Forelimb muscle (tissue), 1 donor: ENCODE measurements around the gene RAB30. TPM values are rescaled to one million over a fixed set of nuclear protein-coding genes. Genes with fewer than 3 reads are reported as not detected.

ENCODE experiments used
- DNase-seq: peaks from one replicate; pipeline ENCODE4 v3.0.0-alpha.2; 2013; ENCODE audit warnings: low read depth
- polyA plus RNA-seq: library from polyadenylated mRNA; unstranded; fragments of 120-200 nt; gene quantifications from one replicate; pipeline ENCODE4 v1.2.1, GENCODE V29; 2013; ENCODE audit not compliant: insufficient read length

Gene RAB30
- 11.2 TPM for polyA plus RNA-seq

DNA sequence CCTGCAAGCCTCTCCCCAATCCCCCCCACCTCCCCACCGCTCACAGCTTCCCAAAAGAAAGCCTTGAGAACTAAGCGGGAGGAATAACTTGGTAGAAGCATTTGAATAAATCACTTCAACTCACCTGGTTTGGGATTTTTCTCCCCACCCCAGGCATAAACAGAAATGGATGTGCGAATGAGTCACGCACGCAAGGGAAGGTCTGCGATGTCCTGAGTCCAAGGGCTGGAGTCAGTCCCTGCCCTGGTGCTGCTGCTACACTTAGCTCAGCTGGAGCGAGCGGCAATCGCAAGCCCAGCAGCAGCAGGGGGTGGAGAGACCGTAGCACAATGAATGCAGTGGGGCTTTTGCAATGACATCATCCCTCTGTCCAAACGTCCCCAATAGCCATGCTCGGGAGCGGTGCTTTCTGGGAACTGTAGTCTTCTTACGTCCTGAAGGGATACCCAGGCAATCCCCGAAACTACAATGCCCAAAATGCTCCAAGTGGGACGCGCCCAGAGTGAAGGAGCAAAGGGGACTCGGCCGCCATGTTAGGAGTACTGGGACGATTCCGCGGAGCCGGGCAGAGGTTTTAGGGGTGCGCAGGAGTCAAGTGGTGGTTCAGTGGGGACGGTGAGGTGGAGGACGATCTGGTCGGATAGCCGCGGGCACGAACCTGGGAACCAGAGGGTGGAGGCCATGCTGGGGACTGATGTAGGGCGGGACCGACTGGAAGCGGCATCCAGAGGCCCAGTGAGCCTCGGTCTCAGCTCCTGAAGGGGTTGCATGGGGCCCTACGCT is at the start of gene RAB30:
Gene RAB30 (minus strand): TSS at position 331 of the 783 bp plus-strand sequence. CDS start 74,581 bp downstream, outside the sequence.
- DNase-seq, result peak; percentile 100

- DNase-seq, result no peak
Observed at GRCh38 chr11:83120327-83120726, 48.6 kb upstream of the RAB30 start.

- no peak for DNase-seq
Observed at GRCh38 chr11:83119216-83119615, 47.5 kb upstream of the RAB30 start.

GRCh38 chr11:83118814-83119213 is 47.1 kb upstream of the RAB30 start:
- no peak for DNase-seq

GRCh38 chr11:83116015-83116641 is 44.4 kb upstream of the RAB30 start:
- DNase-seq, result no peak

- no peak for DNase-seq
Observed at GRCh38 chr11:83115551-83115950, 43.9 kb upstream of the RAB30 start.

DNA sequence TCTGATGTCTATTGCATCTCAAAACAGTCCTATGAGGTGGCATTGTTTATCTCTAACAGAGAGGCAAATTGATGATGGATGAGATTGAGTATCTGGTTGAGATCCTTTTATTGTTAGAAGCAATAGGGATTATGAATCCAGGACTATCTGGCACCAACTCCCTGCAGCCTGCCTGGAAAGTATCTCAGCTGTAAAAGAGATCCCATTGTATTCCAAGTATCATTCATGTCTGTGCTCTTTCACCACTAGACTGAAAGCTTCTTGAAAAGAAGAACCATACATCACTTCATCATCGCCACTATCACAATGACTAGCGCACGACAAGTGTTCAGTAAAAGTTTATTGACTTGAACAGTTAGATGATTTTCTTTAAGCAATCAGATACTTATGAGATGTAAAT is 43.3 kb upstream of the RAB30 start:
- DNase-seq, result no peak

DNA sequence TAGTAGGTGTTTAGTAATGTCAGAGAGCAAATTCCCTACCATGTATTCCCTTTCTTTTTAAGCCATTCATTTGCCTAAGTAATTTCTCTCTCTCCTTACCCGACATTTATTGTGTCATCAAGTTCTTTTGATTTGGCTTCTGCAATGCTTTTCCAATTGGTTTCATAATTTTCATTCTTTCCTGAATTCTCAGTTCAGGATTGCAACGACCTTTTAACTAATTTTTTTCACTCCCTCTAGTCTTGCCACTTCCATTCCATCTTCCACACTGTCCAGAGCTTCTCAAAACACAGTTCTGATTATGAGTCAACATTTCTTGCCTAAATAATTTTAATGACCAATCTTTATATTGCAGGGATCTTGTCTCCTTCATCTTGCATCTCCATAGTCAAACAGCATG is 41.2 kb upstream of the RAB30 start:
- DNase-seq, result no peak

GRCh38 chr11:83105168-83105567 is 33.5 kb upstream of the RAB30 start:
- no peak for DNase-seq

- no peak for DNase-seq
Observed at GRCh38 chr11:83102834-83103233, 31.1 kb upstream of the RAB30 start.

GRCh38 chr11:83097429-83098075 is 25.9 kb upstream of the RAB30 start:
- DNase-seq, result no peak

- no peak for DNase-seq
Observed at GRCh38 chr11:83093634-83094033, 21.9 kb upstream of the RAB30 start.

DNA sequence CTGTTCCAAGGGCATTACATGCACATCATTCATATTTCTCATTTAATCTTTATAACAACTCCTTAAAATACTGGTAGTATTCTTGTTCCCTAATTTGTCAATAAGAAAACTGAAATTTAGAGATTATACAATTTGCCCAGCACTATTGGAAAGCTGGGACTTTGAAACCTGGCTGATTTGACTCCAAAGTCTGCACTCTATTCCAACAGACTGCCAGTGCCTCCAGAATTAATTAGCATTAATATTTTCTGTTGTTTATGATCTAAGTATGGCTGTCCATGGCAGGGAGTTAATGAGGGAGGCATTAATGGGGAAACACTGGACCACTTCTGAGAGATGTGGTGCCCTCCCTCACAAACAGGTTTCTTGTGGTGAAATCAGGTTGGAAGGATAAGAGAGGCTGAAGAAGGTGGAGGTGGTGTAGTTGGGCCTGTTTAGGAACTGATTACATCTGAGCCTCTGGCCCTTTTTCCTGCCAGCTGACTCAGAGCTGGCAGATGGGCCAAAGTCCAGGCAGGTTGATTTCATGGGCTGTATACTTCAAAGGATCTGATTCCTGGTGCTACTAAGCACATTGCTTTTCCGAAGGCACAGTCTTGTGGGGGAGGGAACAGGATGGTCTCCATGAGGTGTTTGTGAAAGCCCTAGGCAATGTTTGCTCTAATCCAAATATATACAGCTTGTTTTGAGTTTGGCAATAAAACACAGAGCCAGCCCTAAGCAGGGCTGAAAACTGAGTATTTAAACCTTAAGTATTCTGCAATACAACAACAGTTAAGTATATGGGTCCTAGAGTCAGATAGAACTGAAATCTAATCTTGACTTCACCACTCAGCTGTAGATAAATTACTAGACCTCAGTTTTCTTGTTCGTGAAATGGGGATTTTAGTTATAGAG is 21.0 kb upstream of the RAB30 start:
- no peak for DNase-seq

- no peak for DNase-seq
Observed at GRCh38 chr11:83088965-83089364, 17.3 kb upstream of the RAB30 start.

DNA sequence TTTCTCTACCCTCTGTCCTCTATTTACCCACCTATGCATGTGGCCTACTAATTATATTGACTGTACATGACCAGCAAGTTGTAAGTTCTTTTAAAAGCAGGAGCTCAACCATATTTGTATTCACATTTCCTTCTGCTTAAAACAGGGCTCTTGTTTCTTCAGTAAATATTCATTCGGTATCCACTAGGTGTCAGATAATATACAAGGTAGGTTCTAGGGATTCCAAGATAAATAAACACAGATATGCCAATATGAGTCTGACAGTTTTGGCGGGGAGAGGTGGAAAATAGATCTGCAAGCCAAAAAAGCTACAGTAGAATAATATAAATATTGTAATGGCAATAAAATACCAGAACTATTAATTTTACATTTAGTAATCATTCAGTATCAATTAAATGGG is 15.3 kb upstream of the RAB30 start:
- DNase-seq, result no peak

- DNase-seq, result no peak
Observed at GRCh38 chr11:83079820-83080219, 8.1 kb upstream of the RAB30 start.

DNA sequence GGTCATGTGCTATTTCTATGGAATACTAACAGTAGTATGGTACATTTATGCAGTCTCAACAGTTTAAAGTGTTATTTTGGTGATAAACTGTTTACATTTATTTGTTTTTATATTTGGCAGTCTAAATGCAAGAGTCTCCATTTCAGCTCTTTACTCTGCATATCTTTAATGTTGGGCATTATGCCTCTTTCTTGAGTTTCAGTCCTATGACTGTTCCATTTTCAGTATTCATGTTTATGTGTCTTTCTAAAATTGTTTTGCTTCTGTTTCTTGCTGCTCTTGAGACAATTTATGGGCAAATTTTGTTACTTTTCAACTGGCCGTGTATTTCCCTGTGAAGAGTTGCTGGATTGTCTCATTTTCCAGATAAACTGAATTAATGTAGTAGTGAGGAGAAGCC is 6.6 kb upstream of the RAB30 start:
- DNase-seq, result no peak

DNA sequence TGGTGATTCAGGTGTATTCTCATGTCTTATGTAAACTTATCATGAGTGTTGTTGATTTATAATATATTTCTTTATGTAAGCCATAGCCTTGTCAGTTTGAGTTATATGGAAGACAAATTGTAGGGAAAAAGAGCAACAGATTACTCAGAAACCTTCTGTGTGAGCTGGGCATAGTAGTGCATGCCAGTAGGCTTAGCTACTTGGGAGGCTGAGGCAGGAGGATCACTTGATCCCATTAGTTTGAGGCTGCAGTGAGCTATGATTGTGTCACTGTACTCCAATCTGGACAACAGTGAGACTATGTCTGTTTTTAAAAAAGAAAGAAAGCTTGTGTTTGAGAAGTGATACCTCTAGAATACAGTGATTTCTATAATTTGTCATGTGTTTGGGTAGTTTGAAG is 2.2 kb upstream of the RAB30 start:
- no peak for DNase-seq

DNA sequence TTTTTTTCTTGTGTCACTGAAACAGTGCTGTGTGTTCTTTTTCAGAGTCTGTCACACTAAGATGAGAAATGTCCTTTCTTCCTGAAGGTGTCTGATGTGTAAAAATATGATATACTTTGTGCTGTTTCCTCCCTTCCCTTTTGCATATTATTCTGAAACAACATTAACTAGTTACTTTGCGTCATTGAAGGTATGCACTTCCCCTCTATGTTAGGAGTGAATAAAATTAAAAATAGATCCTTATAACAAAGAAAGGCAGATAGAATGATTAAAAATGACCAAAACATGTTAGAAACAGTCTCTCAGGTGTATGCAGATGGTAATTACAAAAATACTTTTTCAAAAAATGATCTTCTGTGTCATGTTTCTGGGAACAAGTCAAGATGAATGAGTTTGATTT is 1.6 kb upstream of the RAB30 start:
- DNase-seq, result no peak

GRCh38 chr11:83072350-83073242 is 899 bp upstream of the RAB30 start:
- no peak for DNase-seq
